Cerebellar nuclear complex (tissue), 1 donor: Measurements from ENCODE around the gene SMLR1.
"Not testable (repeated sequence)": the region's sequence is repeated elsewhere in the genome, so short reads cannot be mapped to it uniquely, and the experiment has no call there.

ENCODE experiments used
- DNase-seq, 2 experiments: peaks; one replicate each; lab custom pipeline; 2025; lab: John Stamatoyannopoulos, UW

SMLR1 gene

DNA sequence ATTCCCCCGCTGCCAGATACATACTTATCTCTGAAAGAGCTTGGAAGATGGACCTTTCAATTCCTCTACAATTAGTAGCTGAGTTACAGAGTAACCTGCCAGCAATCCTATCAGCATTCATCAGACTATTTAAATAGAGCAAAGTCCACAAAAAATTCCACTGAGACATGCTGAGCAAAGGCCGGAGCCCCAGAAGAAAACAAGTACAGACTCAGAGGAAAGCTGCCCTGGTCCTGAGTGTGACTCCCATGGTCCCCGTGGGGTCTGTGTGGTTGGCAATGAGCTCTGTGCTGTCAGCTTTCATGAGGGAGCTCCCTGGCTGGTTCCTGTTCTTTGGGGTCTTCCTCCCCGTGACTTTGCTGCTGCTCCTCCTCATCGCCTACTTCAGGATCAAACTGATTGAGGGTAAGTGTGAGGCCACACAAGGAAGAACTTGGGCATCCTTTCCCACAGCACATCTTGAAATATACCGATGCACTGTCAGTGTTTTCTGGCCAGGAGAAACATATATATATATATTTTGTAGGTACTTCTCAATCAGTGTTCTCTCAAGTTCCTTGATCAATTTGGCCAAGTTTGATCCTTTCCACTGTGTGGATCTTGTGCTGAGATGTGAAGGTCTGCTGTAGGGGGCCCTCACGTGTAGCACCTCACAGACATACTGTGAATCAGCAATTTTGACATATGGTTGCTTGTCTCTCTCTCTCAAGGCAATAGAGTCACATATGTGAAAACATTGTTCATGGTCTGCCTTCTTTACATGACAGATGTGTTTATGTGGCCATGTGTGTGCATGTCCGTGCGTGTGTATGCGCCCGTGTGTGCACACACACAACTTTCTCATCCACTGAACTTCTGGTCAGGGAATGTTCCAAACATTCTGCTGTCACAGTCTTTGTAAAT, at the start of gene SMLR1:
SMLR1 (plus strand) TSS at position 160 of the 903 bp plus-strand sequence; CDS start at position 168, 8 bp downstream.
- no peak for DNase-seq

DNA sequence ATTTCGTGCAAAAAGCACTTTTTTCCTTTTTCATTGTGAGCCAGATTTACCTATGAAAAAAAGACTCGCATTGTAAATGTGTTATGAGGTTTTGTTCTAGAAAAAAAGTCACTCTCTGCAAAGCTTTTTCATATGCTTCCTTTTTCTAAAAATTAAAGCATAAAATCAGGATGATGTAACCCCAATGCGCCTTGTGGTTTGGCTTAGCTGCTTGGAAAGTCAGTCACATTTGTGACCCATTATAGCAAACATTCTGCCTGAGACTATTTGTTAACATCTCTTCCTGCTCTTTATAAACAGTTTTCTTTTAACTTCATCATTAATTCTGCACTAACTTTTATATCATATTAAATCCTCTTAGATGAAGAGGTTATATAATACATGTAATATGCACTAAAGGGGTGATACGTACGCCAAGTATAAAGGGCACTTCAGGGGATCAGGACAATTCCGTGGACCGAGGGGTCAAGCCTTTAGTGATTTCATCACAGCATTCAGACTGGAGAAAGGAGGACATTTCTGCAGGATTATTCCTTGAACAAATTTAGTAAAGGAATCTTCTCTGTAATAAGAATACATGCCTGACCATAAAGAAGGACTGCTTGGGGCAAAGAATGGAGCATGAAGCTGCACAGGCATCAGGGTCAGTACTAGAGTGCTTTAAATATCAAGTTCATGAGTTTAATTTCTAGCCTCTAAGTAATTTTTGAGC, 48.1 kb upstream of the SMLR1 start:
- no peak for DNase-seq

DNA sequence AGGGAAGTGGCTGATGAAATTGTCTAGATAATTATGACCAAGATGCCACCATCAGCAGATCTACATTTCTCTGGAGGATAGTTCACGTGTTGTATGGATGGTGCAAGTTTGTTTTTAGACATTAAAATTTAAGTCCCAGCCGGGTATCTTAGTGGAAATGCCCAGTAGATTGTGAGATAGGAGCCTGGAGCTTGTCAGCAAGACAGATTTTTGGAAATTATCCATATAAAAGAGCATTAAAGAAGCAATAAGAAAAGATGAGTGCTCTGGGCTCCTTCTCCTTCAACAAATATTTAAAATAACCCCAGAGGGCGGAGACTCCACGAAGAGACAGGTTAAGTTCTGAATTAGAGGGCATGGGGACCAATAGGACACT, 47.6 kb upstream of the SMLR1 start:
- no peak for DNase-seq

DNA sequence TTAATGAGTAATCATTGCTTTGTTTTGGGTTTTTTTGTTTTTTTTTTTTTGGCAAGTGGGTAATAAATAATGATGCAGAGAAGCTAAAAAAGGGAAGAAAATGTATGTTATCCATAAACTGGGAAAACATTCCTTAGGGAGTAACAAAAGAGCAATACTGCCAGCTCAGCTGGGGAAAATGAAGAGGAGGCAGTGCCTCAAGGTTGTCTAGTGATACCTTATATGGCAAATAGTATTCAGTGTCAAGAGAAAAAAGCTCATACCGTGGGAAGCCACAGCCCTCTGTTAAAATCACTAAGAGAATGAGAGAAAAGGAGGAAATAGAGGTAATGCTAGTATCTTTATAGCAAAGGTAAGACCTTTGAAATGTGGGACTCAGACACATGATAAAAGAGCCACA, 47.1 kb upstream of the SMLR1 start:
- DNase-seq = no peak

DNA sequence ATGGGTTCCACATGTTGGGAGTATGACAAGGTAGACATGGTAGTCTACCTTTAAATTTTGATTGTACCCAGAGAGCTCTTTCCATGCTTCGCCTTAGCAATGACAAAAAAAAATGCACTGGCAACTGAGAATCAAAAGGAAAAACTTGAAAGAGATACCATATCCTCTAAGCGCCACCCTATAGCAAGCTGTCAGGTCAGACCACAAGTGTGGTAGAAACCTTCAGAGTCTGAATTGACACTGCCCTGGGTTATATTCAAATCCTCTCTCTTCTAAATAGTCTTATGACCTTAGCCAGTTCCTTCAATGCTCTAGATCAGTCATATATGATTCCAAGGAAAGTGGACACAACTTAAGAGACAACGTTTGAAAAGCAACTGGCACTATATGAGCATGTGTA, 45.6 kb upstream of the SMLR1 start:
- no peak for DNase-seq

DNA sequence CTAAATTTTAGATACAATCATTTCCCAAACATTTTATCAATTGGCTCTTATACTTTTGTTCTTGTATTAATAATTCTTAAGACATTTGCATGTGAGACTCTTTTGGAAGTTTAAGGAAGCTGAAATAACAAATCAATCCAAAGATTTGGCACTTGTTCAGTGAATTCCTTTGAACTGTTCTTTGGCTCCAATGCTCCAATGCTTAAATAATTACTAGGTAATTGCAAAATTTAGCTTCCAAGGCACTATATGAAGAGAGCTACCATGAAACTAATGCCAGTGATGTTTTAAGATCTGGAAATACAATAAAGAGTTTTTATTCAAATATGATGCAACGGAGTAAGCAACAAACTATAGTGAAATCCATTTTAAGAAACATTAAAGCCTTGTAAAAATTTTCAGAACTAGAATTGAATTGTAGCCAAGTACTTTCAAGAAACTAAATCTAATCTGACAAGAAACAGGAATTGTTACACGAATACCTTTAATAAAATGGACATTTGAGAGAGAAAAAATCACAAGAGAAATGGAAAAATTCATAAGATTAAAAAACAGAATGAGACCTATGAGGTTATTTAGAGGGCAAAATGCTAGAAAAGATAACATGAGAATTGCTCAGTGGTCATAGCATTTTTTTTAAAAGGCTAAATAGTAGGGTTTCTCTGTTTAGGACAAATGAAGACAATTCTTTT, 43.6 kb upstream of the SMLR1 start:
- no peak for DNase-seq

DNA sequence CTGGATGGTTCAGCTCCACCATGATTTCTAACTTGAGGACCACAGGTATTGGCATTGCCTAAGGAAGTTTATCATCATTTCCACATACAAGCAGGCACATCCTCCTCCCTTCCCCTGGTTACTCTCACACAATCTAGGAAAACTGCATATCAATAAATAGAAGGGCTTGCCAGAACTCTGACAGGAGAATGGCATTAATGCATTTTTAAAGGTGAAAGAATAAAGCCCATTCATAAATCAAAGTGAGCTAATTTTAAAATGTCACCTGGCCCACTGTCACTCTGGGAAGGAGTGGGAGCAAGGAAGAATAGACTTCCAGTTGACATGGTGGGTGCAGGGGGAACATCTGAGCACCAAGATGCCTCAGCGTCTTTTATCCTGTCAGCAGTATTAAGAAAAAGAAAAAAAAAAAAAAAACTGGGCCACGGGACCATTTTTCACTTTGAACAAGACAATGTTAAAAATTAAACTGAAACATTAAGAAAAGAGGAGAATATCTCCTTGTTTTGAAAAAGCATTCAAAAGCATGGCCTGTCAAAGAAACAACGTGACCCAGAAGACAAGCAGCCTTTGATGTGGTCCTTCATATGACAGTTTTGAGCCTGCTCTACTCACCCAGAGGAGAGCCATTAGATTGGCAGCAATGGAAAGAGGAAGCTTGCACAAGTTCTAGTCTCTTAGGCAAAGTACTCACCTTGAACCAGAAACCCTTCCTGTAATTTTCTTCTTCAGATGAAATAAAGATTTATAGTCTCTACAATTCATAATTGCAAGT, 39.3 kb upstream of the SMLR1 start:
- DNase-seq = no peak

DNA sequence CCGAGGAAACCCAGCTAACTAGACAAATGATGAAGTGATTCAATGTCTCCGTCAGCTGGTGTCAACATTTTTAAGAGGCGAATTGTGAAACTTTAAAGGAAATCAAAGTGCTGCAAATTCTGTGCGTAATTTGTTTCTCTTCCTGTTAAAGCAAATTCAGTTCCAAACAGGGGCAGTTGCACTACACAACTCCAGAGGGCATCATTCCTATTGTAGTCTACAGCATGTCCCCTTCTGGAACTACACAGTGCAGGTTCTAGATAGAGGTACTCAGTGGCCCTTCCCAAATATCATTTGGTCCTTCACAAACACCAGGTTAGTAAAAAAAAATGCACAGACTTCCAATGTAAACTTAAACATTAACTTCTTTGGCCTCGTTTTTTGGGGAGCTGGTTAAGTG, 38.3 kb upstream of the SMLR1 start:
- no peak for DNase-seq

DNA sequence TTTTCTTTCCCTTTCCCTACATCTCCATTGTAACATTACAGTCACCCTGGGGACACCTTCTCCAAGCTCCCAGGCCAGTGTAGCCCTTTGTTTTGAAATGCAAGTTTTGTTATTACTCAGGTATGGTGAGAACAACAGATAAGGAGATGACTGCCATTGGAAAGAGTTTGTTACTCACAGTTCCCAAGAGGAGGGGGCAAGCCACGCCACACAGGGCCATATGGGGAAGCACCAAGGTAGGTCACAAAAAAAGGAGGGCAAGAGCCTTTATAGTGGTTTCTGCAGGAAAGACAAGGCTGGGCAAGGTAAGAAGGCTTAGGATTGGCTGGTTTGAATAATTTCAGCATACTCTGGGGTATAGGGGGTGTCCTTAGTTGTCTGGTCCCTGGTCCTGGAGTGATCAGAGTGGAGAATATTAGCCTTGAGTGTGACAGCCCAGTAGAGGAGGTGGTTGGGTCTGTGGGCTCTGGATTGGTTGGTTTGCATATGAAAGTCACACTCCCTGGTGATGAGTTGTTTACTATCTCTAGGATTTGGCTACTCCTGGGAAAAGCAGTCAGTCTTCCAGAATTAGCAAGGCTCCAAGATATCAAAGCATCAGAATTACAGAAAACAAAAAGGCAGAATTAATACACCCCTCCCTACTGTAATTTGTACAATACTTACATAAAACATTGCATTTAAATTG, 33.1 kb upstream of the SMLR1 start:
- no peak for DNase-seq

DNA sequence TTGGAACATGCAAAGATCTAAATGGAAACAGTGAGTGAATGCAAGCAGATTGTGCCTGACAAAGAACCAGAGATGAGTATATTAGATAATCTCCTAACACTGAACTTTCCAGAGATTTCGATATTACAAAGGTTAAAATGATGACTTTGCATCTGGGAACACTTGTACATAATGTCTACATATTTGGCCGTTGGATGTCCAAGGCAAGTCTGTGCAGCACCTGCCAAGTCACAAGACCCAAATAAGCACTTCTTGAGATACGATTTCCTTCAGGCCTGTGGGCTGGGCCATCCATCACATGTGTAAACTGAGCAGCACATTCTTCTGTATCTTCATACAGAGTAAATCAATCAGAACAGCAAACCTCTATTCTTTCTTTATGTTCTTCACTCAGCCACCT, 32.5 kb upstream of the SMLR1 start:
- no peak for DNase-seq

DNA sequence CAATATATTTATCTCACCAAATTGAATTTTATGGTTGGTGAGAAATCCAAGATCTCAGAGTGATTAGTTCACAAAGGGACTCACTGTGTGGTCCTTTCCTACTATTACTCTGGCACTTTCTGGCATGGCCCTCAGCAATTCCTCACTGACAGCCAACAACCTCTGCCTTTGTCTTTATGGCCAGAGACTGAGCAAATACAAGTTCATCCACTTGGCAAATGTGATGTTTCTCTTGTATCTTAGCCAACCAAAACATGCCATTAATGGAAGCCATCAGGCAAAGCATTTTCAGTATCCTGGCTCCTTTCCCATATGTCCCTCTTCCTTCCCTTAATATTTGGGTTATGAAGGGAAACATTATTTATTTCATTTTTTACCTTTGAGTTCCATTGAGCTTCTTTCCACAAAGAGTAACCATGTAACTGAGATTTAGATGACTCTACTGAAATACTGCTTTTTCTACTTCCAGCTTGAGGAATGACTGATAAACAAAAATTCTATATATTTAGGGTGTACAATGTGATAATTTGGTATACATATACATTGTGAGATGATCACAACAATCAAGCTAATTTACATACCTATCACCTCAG, 30.8 kb upstream of the SMLR1 start:
- DNase-seq = no peak

DNA sequence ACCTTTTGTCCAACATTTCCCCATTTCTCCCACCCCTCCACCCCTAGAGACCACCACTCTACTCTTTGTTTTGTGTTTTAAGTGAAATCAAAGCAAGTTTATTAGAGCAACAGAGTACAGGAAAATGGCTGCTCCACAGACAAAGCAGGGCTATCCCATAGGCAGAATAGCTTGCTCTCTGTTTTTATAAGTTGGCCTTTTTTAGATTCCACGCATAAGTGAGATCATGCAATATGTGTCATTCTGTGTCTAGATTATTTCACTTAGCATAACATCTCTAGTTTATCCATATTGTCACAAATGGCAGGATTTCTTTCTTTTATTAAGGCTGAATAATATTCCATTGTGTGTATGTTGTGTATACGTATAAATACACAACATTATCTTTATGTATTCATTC, 30.1 kb upstream of the SMLR1 start:
- no peak for DNase-seq

DNA sequence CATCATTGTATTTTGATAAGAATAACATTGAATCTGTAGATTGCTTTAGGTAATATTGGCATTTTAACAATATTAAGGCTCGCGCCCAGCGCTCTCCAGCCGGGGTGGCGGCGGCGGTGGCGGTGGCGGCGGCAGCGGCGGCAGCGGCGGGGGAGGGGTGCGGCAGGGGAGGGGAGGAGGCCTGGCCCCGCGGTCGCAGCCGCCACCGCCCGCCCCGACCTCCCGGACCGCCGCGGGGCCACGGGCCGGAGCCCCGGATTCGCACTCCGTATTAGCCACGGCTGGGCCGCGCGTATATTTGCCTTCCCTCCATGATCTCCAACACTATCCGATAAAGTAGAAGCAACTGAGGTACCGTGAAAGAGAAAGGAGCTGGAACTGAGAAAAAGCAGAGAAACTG, 25.8 kb upstream of the SMLR1 start:
- DNase-seq = not testable (repeated sequence)

DNA sequence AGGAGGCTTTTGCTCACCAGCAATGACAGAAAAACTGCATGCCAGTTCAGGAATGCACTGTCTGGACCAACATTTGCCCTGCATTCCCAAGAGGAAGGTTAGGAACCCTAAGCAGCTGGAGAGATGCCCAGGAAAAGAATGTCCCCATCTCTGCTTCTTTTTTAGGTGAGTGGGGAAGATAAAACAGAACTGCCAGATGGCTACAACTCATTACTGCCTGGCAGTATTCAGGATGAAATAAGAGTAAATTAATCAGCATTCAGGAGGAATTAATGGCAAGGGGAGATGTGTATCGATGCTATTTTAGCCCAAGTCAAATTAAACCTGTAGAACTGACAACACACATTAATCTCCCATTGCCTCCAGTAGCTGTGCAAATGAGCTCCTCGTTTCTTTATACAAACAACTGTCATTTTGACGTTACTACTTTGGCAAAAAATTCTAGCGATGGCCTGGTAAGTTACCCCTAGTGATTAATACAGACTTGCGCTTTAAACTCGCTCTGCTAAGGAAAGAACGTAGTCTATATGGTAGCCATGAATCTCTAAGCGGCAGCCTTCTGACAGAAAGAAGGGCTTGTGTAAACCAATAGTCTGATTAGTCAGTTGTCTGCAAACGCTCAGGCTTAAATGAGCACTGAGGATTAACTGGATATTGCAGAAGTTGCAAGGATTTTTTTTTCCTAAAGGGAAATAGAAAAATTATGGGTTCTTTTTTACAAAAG, 16.7 kb upstream of the SMLR1 start:
- no peak for DNase-seq

DNA sequence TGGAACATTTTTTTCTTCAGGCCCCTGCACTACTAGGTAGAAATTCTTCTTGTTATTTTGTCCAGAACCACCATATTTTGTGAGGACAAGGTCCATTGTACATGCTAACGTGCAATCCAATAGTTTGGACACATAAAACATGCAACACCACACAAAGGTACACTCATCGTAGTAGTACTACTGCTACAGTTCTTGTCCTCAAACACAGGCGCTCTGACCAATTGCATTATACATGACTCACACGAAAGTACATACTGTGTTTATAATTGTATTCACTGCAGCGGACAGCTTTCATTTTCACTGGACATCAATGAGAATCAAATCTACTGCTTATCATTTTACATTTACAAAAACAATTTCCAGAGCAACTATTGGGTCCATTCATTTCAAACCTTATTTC, 15.3 kb upstream of the SMLR1 start:
- no peak for DNase-seq

DNA sequence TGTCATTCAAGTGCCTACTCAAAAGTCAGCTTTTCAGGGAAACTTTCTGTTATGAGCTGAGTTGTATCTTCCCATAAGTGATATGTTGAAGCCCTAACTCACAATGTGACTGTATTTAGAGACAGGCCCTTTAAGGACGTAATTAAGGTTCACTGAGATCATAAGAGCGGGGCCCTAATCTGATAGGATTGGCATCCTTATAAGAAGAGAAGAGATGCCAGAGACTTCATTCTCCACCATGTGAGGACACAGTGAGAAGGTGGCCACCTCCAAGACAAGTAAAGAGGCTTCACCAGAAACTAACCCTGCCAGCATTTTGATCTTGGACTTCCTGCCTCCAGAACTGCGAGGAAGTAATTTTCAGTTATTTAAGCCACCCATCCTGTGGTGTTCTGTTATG, 12.7 kb upstream of the SMLR1 start:
- no peak for DNase-seq

DNA sequence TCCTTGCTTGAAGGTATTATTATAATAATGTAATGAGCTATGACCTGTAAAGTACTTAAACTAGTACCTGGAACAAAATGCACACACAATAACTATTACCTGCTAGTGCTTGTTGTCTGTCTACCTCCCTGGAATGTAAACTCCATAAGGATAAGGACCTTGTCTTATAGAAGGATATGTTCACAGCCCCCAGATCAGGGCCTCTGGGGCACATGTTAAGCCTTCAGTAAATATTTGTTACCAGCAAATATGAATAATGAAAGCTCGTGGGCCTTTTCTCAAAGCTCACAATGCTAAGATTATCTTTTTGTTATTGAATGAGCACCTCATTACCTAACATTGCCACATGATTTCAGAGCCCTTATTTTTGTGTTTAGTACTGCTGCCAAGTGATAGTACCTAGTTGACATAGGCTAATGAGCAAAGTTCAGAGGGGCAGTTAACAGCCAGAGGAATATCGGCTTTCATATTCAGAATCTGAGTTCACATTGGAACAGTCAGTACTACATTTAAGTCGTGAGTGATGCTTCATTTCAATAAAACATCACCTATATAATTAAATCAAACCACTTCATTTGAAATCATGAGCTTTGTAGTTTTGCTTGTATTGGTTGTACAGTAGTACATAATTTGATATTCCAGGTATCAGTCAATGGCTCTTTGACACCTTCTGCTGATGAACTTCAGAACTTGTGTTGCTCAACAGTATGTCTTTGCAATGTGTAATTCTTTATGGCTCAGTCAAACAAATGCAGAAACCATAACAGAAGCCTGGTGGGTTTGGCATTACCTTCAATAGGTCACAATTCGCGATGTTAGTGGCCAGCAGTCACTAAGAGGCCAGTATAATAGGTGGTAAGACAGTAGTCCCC, 11.8 kb upstream of the SMLR1 start:
- DNase-seq = no peak

DNA sequence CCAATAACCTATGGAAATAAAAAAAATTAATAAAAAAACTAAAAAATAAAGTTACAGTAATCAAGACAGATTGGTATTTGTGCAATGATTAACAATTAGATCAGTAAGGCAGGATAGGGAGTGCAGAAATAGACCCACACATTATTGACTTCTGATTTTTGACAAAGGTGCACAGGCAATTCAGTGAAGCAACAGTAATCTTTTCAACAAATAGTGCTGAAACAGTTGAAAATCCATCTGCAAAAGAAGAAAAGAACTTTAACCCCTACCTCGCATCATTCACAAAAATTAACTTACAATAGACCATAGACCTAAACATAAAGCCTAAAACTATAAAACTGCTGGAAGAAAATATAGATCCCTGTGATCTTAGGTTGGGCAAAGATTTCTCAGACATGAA, 4.5 kb upstream of the SMLR1 start:
- no peak for DNase-seq

DNA sequence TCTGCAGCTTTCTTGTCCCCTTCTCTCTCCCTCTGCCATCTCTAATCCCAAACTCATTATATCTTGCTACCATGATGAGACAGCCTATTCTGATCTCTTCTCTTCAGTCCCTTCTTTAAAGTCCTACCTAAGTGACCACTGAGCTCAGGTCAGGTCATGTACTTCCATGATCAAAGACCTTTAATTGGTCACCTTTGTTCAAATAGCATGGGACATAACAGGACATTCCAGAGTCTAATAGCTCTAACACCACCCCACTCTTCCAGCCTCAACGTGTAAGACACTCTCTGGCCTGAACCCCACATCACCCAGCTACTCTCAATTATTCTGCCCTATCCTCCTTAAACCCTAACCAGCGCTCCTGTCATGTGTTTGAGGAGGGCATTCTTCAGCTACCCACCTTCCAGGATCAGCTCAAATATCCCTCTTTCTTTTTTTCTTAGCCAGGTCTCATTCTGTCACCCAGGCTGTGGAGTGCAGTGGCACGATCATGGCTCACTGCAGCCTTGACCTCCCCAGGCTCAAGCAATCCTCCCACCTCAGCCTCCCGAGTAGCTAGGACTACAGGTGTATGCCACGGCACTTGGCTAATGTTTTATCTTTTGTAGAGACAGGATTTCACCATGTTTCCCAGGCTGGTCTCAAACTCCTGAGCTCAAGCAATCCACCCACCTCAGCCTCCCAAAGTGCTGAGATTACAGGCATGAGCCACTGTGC, 2.1 kb upstream of the SMLR1 start:
- no peak for DNase-seq
